T-helper 22 cell (primary cell): ENCODE measurements around the gene TRIM63.

Experiments used
- DNase-seq: peaks from one replicate; pipeline ENCODE4 v3.0.0-alpha.2; 2020; ENCODE audit warnings: low read depth

Gene TRIM63

DNA sequence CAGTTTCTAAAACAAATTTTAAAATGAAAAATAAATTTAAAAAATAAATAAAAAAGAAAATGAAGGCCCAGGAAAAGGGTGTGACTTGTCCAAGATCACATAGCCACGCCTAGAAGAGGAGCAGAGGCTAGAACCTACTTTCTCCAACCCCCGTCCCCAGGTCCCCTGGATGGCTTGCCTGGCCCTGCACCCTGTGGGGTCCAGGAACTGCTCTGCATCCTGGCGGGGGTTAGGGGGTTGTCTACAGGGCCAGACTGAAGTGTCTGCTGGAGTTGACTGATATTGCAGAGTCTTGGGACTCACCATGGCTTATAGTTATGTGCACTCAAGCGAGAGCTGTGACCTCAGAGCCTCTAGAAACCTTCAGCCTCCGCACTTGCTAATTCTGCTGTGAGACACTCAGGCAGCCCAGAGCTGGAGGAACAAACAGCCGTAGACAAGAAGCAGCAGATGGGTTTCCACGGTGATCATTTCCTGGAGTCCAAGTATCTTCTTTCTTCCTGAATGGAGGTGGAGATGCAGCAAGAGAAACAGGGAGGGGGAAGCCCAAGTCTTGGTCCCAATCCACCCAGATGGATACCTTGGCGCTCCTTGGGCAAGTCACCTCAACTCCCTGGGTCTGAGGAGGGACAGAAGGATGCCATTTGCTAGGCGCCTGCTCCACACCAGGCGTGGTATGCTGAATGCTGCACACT lies 51.0 kb downstream of the TRIM63 start:
- no peak for DNase-seq

DNA sequence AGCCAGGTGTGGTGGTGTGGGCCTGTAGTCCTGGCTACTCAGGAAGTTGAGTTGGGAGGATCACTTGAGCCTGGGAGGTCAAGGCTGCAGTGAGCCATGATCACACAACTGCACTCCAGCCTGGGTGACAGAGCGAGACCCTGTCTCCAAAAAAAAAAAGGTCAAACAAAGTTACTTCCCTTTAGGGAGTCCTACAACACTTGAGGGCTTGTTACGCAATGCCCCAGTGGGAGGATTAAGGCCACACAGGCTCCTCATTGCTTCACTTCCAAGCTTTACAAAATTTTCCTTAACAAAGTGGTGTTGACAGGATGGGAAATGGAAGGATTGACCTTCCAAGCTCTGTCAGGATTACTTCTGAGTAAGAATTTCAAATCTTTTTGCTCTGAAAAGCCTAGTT lies 52.1 kb downstream of the TRIM63 start:
- DNase-seq, result no peak

DNA sequence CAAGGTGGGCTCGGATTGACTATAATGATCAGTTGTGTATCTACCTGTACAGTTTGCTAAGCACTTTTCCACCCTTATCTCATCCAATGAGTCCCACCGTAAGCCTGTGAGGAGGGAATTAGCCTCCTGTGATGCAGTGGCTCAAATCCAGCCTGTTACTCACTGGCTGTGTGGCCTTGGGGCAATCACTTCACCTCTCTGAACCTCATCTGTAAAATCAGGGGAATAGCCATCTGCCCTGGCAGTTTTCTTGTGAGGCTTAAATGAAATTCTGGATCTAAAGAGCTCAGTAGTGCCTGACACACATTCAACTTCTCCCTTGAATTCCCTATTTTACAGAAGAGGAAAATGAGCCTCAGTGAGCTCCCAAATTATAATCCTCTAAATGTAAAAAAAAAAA lies 53.3 kb downstream of the TRIM63 start:
- no peak for DNase-seq

DNA sequence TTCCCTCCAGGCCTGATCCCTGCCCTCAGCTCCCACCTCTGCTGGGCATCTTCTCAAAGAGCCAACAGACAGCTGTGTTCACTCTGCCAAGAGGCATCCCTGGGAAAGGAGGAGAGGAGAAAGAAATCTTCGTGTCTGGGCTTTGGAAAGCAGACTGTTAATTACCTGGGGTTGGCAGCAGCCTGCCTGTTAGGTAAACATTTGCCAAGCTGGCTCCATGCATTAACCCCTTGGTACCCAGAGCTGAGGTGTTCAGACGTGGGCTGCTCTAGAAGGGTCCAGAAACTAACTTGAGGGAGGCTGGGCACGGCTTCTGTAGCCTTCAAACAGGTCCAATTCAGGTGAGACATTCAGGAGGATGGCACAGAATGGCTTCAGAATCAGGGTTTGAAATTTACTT lies 54.6 kb downstream of the TRIM63 start:
- no peak for DNase-seq

DNA sequence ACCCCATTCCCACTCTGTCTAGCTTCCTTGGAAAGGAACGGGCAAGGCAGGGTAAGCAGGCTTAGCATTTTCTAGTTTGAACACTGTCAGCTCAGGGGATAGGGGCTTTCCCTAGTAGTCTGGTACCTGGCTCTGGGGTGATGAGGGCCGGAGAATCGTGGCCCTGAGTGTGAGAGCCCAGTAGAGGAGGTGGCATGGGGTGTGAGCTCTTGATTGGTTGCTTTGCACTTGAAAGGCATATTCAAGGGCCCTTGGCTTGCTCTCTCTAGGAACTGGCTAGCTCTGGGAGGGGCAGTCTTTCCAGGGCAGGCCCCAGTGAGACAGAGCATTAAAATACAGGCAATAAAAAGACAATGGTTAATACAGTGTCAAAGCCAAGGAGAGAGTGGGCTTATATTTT lies 56.6 kb downstream of the TRIM63 start:
- DNase-seq, result no peak

DNA sequence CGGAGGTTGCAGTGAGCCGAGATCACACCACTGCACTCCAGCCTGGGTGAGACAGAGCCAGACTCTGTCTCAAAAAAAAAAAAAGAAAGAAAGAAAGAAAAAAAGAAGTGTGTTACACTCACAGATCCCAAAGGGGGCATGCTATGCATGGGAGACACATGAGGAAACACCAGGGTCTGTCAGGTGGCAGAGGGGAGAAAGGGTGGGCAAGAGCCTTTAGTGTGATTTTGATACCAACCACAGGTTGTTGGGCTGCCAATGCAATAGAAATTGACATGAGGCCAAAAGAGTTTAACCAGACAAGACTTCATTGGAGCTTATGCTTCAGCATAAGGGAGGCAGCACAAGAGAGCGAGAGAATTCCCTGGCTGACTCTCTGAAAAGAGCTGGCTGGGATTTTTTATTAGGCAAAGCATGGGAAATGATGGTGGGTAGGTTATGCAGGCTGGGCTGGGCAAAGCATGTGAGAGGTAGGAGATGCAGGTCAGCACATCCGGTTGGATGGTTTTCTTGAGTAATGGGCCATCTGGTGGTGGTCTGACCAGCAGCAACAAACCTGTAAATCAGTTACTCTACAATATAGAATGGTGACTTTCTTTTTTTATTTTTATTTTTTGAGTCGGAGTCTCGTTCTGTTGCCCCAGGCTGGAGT lies 57.5 kb downstream of the TRIM63 start:
- no peak for DNase-seq

- no peak for DNase-seq
Measured at GRCh38 chr1:26006710-26007109, 60.7 kb downstream of the TRIM63 start.

DNA sequence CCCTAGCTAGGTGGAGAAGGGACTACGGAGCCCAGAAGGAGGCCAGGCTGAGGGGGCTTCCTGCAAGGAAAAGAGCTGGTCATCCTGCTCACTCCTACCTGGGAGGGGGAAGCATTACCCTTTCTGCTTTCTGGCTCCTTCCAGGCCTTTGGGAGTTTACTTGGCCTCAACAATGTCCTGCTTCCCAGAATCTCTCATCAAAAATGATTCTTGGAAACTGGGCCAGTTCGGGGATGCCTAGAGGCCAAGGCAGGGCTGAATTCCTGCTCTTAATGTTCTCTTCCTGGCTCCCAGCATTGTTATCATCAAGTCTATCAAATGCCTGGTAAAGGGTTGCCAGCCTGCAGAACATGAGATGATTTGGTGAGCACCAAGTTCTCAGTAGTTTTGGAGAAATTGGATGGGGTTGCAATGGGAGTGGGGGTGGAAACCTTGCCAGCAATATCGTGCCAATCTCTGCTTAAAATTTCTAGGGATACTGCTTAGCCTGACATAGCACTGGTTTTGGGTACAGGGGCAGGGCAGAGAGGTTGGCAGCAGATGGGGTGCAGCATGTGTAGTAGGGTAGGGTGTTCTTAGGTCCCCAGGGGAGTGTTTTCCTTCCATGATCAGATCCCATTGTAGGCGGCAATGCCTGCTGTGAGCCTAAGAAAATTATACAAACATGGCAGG lies 61.9 kb downstream of the TRIM63 start:
- DNase-seq, result no peak

GRCh38 chr1:26003756-26004155 lies 63.7 kb downstream of the TRIM63 start:
- no peak for DNase-seq

DNA sequence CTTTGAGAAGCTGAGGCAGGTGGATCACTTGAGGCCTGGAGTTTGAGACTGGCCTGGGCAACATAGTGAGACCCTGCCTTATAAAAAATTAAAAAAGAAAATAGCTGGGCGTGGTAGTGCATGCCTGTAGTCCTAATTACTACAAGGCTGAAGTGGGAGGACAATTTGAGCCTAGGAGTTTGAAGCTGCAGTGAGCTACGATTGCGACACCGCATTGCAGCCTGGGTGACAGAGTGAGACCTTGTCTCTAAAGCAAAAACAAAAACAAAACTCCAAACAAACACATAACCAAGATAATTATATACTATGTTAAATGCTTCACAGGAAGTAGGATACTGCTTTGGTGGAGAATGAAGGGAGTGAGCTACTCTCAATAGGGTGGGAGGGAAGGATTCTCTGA lies 64.2 kb downstream of the TRIM63 start:
- DNase-seq, result no peak
